Right lobe of liver (tissue), 6 donors: ENCODE measurements around the gene IL1A. TPM values are rescaled to one million over a fixed set of nuclear protein-coding genes. Genes with fewer than 3 reads are reported as not detected.
A peak's percentile ranks its signal among the peaks of the same experiment; 100 is the strongest.

Source experiments
- ATAC-seq, 4 donors: fragments of 200-7000 bp; cut with Tn5 transposase; one replicate each; pipeline ENCODE4 v1.9.1; 2020; ENCODE audit warnings: mild to moderate bottlenecking in 4 of 4, moderate library complexity in 4 of 4
- DNase-seq, 3 donors: peaks; one replicate each; pipeline ENCODE4 v3.0.0-alpha.2; 2020
- H3K27ac ChIP-seq, 3 donors: fragments of 200-600 bp; one replicate each; pipeline ENCODE4 v1.8.0; 2022
- H3K27me3 ChIP-seq, 2 donors: fragments of 200-600 bp; one replicate each; pipeline ENCODE4 v1.8.0; 2022
- H3K36me3 ChIP-seq, 4 donors: fragments of 200-600 bp; sonication (generic) in 1 of 4; one replicate each; pipeline versions ENCODE4 v1.5.1 to v1.8.0; 2017 to 2022; ENCODE audit warnings: control low read depth in 1 of 4
- H3K4me1 ChIP-seq, 4 donors: fragments of 200-600 bp; sonication (generic) in 1 of 4; one replicate each; pipeline versions ENCODE4 v1.5.1 to v1.8.0; 2017 to 2022; ENCODE audit warnings: control low read depth in 1 of 4
- H3K4me3 ChIP-seq, 3 donors: fragments of 200-600 bp; one replicate each; pipeline ENCODE4 v1.8.0; 2022
- H3K9me3 ChIP-seq, 4 donors: fragments of 200-600 bp; sonication (generic) in 1 of 4; one replicate each; pipeline versions ENCODE4 v1.5.1 to v1.8.0; 2017 to 2022; ENCODE audit warnings: control low read depth in 1 of 4
- CTCF ChIP-seq, 4 donors: fragments of 200-600 bp in 3 of 4; fragments of 450-650 bp in 1 of 4; IDR thresholded peaks; one replicate each; pipeline versions ENCODE4 v1.5.1 to v1.8.0; 2016 to 2022; ENCODE audit warnings: antibody characterized with exemption in 4 of 4, mild to moderate bottlenecking in 2 of 4
- POLR2A ChIP-seq: fragments of 450-650 bp; IDR thresholded peaks from one replicate; pipeline ENCODE4 v1.6.1; 2017; ENCODE audit warnings: antibody characterized with exemption, mild to moderate bottlenecking
- WGBS: methylation state at CpG from one replicate; pipeline ENCODE4 v1.1.6; 2018; ENCODE audit warnings: low coverage, low lambda C conversion rate; ENCODE audit not compliant: insufficient coverage; ENCODE audit errors: missing lambda C conversion rate; 5-methylcytosine and 5-hydroxymethylcytosine counted together
- intact Hi-C, 2 donors: fragments of 100-400 bp; cut with DNase I; formaldehyde crosslinking; loops; one replicate each; pipeline versions ENCODE4 v1.11.2 to v1.14.1; 2022
- total RNA-seq, 6 experiments: library from RNA; depleted of rRNA in 2 of 6; stranded (reverse); fragments of >200 nt in 2 of 6; fragmentation: NEBNext Ultra II Directional in 3 of 6; extraction: Animal tissue kit (Norgen Biotek cat#: 25700) in 3 of 6; gene quantifications; one replicate each; pipeline versions ENCODE4 v1.1.0 to v1.2.4, GENCODE V29; 2016 to 2023
- donor health status: DM: no; HTN: yes; CAD: no.
- donor health status: DM: no; HTN: no; CAD: no.
- donor health status: DM: no; HTN: no; CAD: no.
- donor health status: DM: no; HTN: yes; CAD: no.
- donor health status: DM: no; HTN: yes; CAD: no.

Gene IL1A
- total RNA-seq, 6 experiments from 2014 or later, result not detected

- WGBS, result 91% methylated on average over 2 of the region's 2 CpGs
- H3K27ac ChIP-seq, result peak overlapping the region in 1 of 3 donors; percentile 81
- peaks cover 0 to 31% (median 13%) of the 10 kb centered on the region in 4 donors for H3K4me1 ChIP-seq
- DNase-seq, result no peak
- no peaks in the 10 kb centered on the region for H3K27me3 ChIP-seq
- TF ChIP-seq CTCF (IDR thresholded peaks at IDR 0.05) (no peak), POLR2A (no peak)
- H3K9me3 ChIP-seq, result no peaks in the 10 kb centered on the region
- no peak for ATAC-seq
- intact Hi-C loops, result no loop called here
- H3K4me3 ChIP-seq, result no peak overlapping the region
- H3K36me3 ChIP-seq, result no peaks in the 10 kb centered on the region
Observed at GRCh38 chr2:112825706-112826105, 41.4 kb upstream of the IL1A start.

GRCh38 chr2:112824694-112825085 lies 40.4 kb upstream of the IL1A start:
- peaks cover 0 to 39% (median 16%) of the 10 kb centered on the region in 4 donors for H3K4me1 ChIP-seq
- no peaks in the 10 kb centered on the region for H3K36me3 ChIP-seq
- peak overlapping the region; percentile 24 to 85 (median 81) for H3K27ac ChIP-seq
- no peak overlapping the region for H3K4me3 ChIP-seq
- no peaks in the 10 kb centered on the region for H3K27me3 ChIP-seq
- TF ChIP-seq POLR2A (no peak), CTCF (IDR thresholded peaks at IDR 0.05) (no peak)
- intact Hi-C loops, result no loop called here
- no peak for DNase-seq
- no peaks in the 10 kb centered on the region for H3K9me3 ChIP-seq
- peak in 3 of 4 donors; percentile 1 to 5 (median 3) for ATAC-seq

- Histone ChIP-seq H3K27me3 (no peaks in the 10 kb centered on the region), H3K9me3 (no peaks in the 10 kb centered on the region), H3K27ac (peak overlapping the region in 1 of 3 donors; percentile 85), H3K36me3 (no peaks in the 10 kb centered on the region), H3K4me3 (no peak overlapping the region), H3K4me1 (peaks cover 3 to 67% (median 28%) of the 10 kb centered on the region in 4 donors)
- intact Hi-C loops, result no loop called here
- WGBS, result 68% methylated on average over 4 of the region's 4 CpGs
- no peak for DNase-seq
- no peak for TF ChIP-seq POLR2A
- ATAC-seq, result no peak
Observed at GRCh38 chr2:112821682-112822081, 37.4 kb upstream of the IL1A start.

GRCh38 chr2:112821142-112821541 lies 36.8 kb upstream of the IL1A start:
- intact Hi-C loops, result no loop called here
- WGBS, result 63% methylated on average over 5 of the region's 5 CpGs
- ATAC-seq, result peak; percentile 10 to 48 (median 34)

GRCh38 chr2:112820343-112820742 lies 36.0 kb upstream of the IL1A start:
- intact Hi-C loops, result no loop called here
- Histone ChIP-seq H3K36me3 (no peaks in the 10 kb centered on the region), H3K27ac (peak overlapping the region; percentile 71 to 92 (median 85)), H3K9me3 (no peaks in the 10 kb centered on the region), H3K4me1 (peaks cover 3 to 62% (median 29%) of the 10 kb centered on the region in 4 donors), H3K27me3 (no peaks in the 10 kb centered on the region), H3K4me3 (no peak overlapping the region)
- TF ChIP-seq CTCF (IDR thresholded peaks at IDR 0.05), result no peak
- peak; percentile 40 for TF ChIP-seq POLR2A
- ATAC-seq (peak; percentile 22 to 47 (median 26)), DNase-seq (no peak)

More at GRCh38 chr2:112821142-112821541, 36.8 kb upstream of the IL1A start:
- peak; percentile 32 for TF ChIP-seq POLR2A
- no peak for TF ChIP-seq CTCF (IDR thresholded peaks at IDR 0.05)
- H3K27me3 ChIP-seq, result no peaks in the 10 kb centered on the region
- peak overlapping the region; percentile 25 to 92 (median 85) for H3K27ac ChIP-seq
- no peaks in the 10 kb centered on the region for H3K9me3 ChIP-seq
- H3K36me3 ChIP-seq, result no peaks in the 10 kb centered on the region
- peaks cover 3 to 68% (median 29%) of the 10 kb centered on the region in 4 donors for H3K4me1 ChIP-seq
- DNase-seq, result peak in 1 of 3 donors; percentile 45
- no peak overlapping the region for H3K4me3 ChIP-seq
